H9 (cell line): ENCODE results near the gene PTCD1. TPM values are rescaled to one million over a fixed set of nuclear protein-coding genes. Genes with fewer than 3 reads are reported as not detected.
A peak's percentile ranks its signal among the peaks of the same experiment; 100 is the strongest.

Experiments used
- DNase-seq: peaks from one replicate; pipeline ENCODE4 v3.0.0-alpha.2; 2017
- H2AFZ ChIP-seq: one replicate; pipeline ENCODE4 v1.6.1; 2013; ENCODE audit warnings: mild to moderate bottlenecking, low read length, control low read depth, moderate library complexity
- H2AK5ac ChIP-seq: 2 replicates; pipeline ENCODE4 v1.6.1; 2013; ENCODE audit warnings: low read length, control low read depth, mixed read lengths; ENCODE audit not compliant: insufficient read length
- H2BK120ac ChIP-seq: one replicate; pipeline ENCODE4 v1.6.1; 2013; ENCODE audit warnings: low read depth, mild to moderate bottlenecking, low read length, control low read depth, inconsistent platforms; ENCODE audit not compliant: poor library complexity, severe bottlenecking
- H2BK12ac ChIP-seq: 2 replicates; pipeline ENCODE4 v1.6.1; 2013; ENCODE audit warnings: low read length, control low read depth, mixed read lengths, low read depth; ENCODE audit not compliant: insufficient read length
- H2BK15ac ChIP-seq: 2 replicates; pipeline ENCODE4 v1.6.1; 2013; ENCODE audit warnings: low read depth, low read length, control low read depth
- H2BK20ac ChIP-seq: one replicate; pipeline ENCODE4 v1.6.1; 2013; ENCODE audit warnings: low read depth, mild to moderate bottlenecking, low read length, control low read depth, inconsistent platforms; ENCODE audit not compliant: poor library complexity, severe bottlenecking
- H2BK5ac ChIP-seq: 2 replicates; pipeline ENCODE4 v1.6.1; 2013; ENCODE audit warnings: low read length, control low read depth, mixed read lengths; ENCODE audit not compliant: insufficient read length
- H3K14ac ChIP-seq: 2 replicates; pipeline ENCODE4 v1.6.1; 2013; ENCODE audit warnings: low read length, control low read depth; ENCODE audit not compliant: insufficient read depth
- H3K18ac ChIP-seq: 2 replicates; pipeline ENCODE4 v1.6.1; 2013; ENCODE audit warnings: low read depth, mild to moderate bottlenecking, mixed read lengths, low read length, control low read depth; ENCODE audit not compliant: insufficient read length
- H3K23ac ChIP-seq: 2 replicates; pipeline ENCODE4 v1.6.1; 2013; ENCODE audit warnings: low read length, control low read depth, mixed read lengths, low read depth; ENCODE audit not compliant: insufficient read length
- H3K23me2 ChIP-seq: 2 replicates; pipeline ENCODE4 v1.6.1; 2013; ENCODE audit warnings: low read depth, mild to moderate bottlenecking, mixed read lengths, low read length, control low read depth; ENCODE audit not compliant: insufficient read length, poor library complexity, severe bottlenecking
- H3K27ac ChIP-seq: 2 replicates; pipeline ENCODE4 v1.5.1; 2013; ENCODE audit warnings: low read length, control low read depth, mixed read lengths, low read depth; ENCODE audit not compliant: insufficient read length
- H3K27me3 ChIP-seq: 2 replicates; pipeline ENCODE4 v1.6.1; 2013; ENCODE audit warnings: low read length, control low read depth, inconsistent platforms; ENCODE audit not compliant: insufficient read depth
- H3K4ac ChIP-seq: 2 replicates; pipeline ENCODE4 v1.6.1; 2013; ENCODE audit warnings: low read depth, mild to moderate bottlenecking, control low read depth, inconsistent platforms, low read length, moderate library complexity
- H3K4me1 ChIP-seq: 2 replicates; pipeline ENCODE4 v1.6.1; 2013; ENCODE audit warnings: low read length, control low read depth, inconsistent platforms; ENCODE audit not compliant: insufficient read depth
- H3K4me2 ChIP-seq: 2 replicates; pipeline ENCODE4 v1.6.1; 2013; ENCODE audit warnings: low read length, control low read depth, mixed read lengths; ENCODE audit not compliant: insufficient read length, insufficient read depth
- H3K56ac ChIP-seq: 2 replicates; pipeline ENCODE4 v1.6.1; 2013; ENCODE audit warnings: low read depth, mild to moderate bottlenecking, mixed read lengths, low read length, control low read depth; ENCODE audit not compliant: insufficient read length
- H3K79me1 ChIP-seq: 2 replicates; pipeline ENCODE4 v1.6.1; 2013; ENCODE audit warnings: low read depth, mild to moderate bottlenecking, moderate library complexity, low read length, control low read depth, inconsistent platforms; ENCODE audit not compliant: insufficient read depth, poor library complexity, severe bottlenecking
- H3K79me2 ChIP-seq: 2 replicates; pipeline ENCODE4 v1.6.1; 2013; ENCODE audit warnings: low read length, control low read depth, inconsistent platforms; ENCODE audit not compliant: insufficient read depth
- H3K9ac ChIP-seq: 2 replicates; pipeline ENCODE4 v1.6.1; 2013; ENCODE audit warnings: low read length, control low read depth, mixed read lengths; ENCODE audit not compliant: insufficient read length; ENCODE audit errors: extremely low read depth
- H3K9me3 ChIP-seq: one replicate; pipeline ENCODE4 v1.6.1; 2013; ENCODE audit warnings: low read depth, low read length, inconsistent platforms; ENCODE audit not compliant: control insufficient read depth
- H3T11ph ChIP-seq: one replicate; pipeline ENCODE4 v1.6.1; 2013; ENCODE audit warnings: mild to moderate bottlenecking, low read length, control low read depth, inconsistent platforms
- H4K20me1 ChIP-seq: one replicate; pipeline ENCODE4 v1.6.1; 2013; ENCODE audit not compliant: control insufficient read depth, insufficient read length, insufficient read depth
- H4K5ac ChIP-seq: 2 replicates; pipeline ENCODE4 v1.6.1; 2013; ENCODE audit warnings: low read depth, mild to moderate bottlenecking, mixed read lengths, low read length, control low read depth; ENCODE audit not compliant: insufficient read length
- H4K8ac ChIP-seq: replicated peaks from 2 replicates; pipeline ENCODE4 v1.6.1; 2013; ENCODE audit warnings: low read length, control low read depth, mixed read lengths, low read depth; ENCODE audit not compliant: insufficient read length
- H4K91ac ChIP-seq: 2 replicates; pipeline ENCODE4 v1.6.1; 2013; ENCODE audit warnings: low read depth, mild to moderate bottlenecking, moderate library complexity, mixed read lengths, low read length, control low read depth; ENCODE audit not compliant: insufficient read length
- H3K27ac Mint-ChIP-seq, 3 experiments: 2 replicates in 2 of 3; 3 replicates in 1 of 3; pipeline ENCODE4 v1.8.0; 2020 to 2021; ENCODE audit warnings: mixed read lengths in 3 of 3, mild to moderate bottlenecking in 1 of 3, moderate library complexity in 1 of 3
- H3K27me3 Mint-ChIP-seq: 2 replicates; pipeline ENCODE4 v1.8.0; 2021; ENCODE audit warnings: low read depth, mild to moderate bottlenecking, moderate library complexity, mixed read lengths
- H3K36me3 Mint-ChIP-seq, 3 experiments: 2 replicates in 2 of 3; 3 replicates in 1 of 3; pipeline ENCODE4 v1.8.0; 2020 to 2021; ENCODE audit warnings: low read depth in 3 of 3, mixed read lengths in 3 of 3; ENCODE audit not compliant: insufficient read depth in 1 of 3
- H3K4me1 Mint-ChIP-seq, 2 experiments: 2 replicates each; pipeline ENCODE4 v1.8.0; 2020; ENCODE audit warnings: mixed read lengths in 2 of 2
- H3K4me3 Mint-ChIP-seq, 2 experiments: 2 replicates in 1 of 2; 3 replicates in 1 of 2; pipeline ENCODE4 v1.8.0; 2020 to 2021; ENCODE audit warnings: mild to moderate bottlenecking in 2 of 2, mixed read lengths in 2 of 2, moderate library complexity in 1 of 2
- H3K9me3 Mint-ChIP-seq, 2 experiments: 2 replicates in 1 of 2; 3 replicates in 1 of 2; pipeline ENCODE4 v1.8.0; 2020; ENCODE audit warnings: mild to moderate bottlenecking in 2 of 2, mixed read lengths in 2 of 2, moderate library complexity in 1 of 2
- WGBS: extraction: QIAGEN DNeasy Blood & Tissue Kit; methylation state at CpG from one replicate; pipeline ENCODE4 v1.1.7; 2013; ENCODE audit warnings: missing lambda C conversion rate, low lambda C conversion rate, mixed read lengths; ENCODE audit not compliant: insufficient read length; ENCODE audit errors: extremely low coverage; 5-methylcytosine and 5-hydroxymethylcytosine counted together
- total RNA-seq: library from RNA; stranded (reverse); gene quantifications from 2 replicates; pipeline ENCODE4 v1.2.1, GENCODE V29; 2021
- TF ChIP-seq, protein P1 (sequence below): fragments of 200-600 bp; sonication (generic); conservative IDR thresholded peaks from 3 replicates; pipeline ENCODE4 v1.8.0; 2021; ENCODE audit warnings: antibody characterized with exemption, mild to moderate bottlenecking

The PTCD1 gene
- total RNA-seq, 1 experiment from 2014 or later: 12.8 TPM

DNA sequence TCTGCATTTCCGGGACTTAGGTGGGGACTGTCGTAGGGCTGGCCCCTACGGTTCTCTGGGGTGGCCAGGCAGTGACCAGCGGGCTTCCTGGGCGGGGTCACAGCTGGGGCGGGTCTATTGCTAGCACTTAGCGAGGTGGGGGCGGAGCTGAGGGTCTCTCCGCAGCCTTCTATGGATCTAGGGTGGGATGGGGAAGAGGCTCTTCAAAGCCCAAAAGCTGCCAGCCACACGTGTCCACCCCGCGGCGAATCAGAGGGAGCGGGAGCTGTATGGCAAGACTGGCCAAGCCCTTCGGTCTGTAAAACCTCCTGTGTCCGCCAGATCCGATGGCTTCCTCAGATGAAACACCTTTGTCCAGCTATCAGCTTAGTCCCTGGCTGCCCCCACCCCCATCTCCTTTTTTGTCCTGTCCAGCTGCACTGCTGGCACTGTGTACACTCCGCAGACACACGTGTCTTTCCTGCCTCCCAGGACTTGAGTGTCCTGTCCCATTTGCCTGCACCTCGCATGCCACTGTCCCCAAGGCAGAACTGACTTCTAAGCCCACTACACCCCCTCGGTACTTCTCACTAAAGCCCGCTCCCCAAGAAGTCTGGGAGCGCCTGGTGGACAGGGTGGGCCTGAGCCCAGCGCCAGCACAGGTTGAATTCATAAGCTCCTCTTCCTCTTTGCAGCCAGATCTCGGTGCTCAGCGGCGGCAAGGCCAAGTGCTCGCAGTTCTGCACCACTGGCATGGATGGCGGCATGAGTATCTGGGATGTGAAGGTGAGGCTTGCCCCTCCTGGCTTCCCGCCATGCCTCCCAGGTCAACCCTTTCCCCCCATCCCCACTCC, 45.0 kb downstream of the PTCD1 start:
- no peaks in the 10 kb centered on the region for H3K79me2 ChIP-seq
- H2AK5ac ChIP-seq: no peak overlapping the region
- no peak overlapping the region for H3T11ph ChIP-seq
- peak overlapping the region; percentile 5 for H3K27ac ChIP-seq
- no peaks in the 10 kb centered on the region for H3K79me1 ChIP-seq
- H4K8ac ChIP-seq: no peak overlapping the region
- no peak overlapping the region for H3K4ac ChIP-seq
- H2BK120ac ChIP-seq: no peak overlapping the region
- H2BK20ac ChIP-seq: no peak overlapping the region
- no peak overlapping the region for H4K91ac ChIP-seq
- Mint-ChIP-seq H3K4me1 (peaks cover 13 to 14% of the 10 kb centered on the region in 2 experiments), H3K27ac (peak overlapping the region; percentile 98 to 99 (median 98); a peak in 6 of 7 replicates), H3K36me3 (peaks cover 14 to 73% (median 42%) of the 10 kb centered on the region in 3 experiments), H3K9me3 (no peaks in the 10 kb centered on the region), H3K27me3 (peaks cover 1% of the 10 kb centered on the region; the same call in 1 of the 2 replicates), H3K4me3 (peak overlapping the region; percentile 83 to 93)
- H3K9ac ChIP-seq: no peak overlapping the region
- TF ChIP-seq, protein P1, sequence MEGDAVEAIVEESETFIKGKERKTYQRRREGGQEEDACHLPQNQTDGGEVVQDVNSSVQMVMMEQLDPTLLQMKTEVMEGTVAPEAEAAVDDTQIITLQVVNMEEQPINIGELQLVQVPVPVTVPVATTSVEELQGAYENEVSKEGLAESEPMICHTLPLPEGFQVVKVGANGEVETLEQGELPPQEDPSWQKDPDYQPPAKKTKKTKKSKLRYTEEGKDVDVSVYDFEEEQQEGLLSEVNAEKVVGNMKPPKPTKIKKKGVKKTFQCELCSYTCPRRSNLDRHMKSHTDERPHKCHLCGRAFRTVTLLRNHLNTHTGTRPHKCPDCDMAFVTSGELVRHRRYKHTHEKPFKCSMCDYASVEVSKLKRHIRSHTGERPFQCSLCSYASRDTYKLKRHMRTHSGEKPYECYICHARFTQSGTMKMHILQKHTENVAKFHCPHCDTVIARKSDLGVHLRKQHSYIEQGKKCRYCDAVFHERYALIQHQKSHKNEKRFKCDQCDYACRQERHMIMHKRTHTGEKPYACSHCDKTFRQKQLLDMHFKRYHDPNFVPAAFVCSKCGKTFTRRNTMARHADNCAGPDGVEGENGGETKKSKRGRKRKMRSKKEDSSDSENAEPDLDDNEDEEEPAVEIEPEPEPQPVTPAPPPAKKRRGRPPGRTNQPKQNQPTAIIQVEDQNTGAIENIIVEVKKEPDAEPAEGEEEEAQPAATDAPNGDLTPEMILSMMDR: no peak
- no peak overlapping the region for H3K56ac ChIP-seq
- peaks cover 13% of the 10 kb centered on the region for H3K23me2 ChIP-seq
- peak; percentile 96 for DNase-seq
- H2AFZ ChIP-seq: no peak overlapping the region
- H2BK12ac ChIP-seq: no peak overlapping the region
- peak overlapping the region; percentile 64; the same call in 1 of the 2 replicates for H3K14ac ChIP-seq
- H4K20me1 ChIP-seq: no peaks in the 10 kb centered on the region
- H3K27me3 ChIP-seq: no peaks in the 10 kb centered on the region
- peaks cover 2% of the 10 kb centered on the region; the same call in 1 of the 2 replicates for H3K4me1 ChIP-seq
- H3K18ac ChIP-seq: peak overlapping the region; percentile 52
- no CpG with 5 or more reads among the region's 30 CpGs for whole genome bisulfite sequencing
- H3K23ac ChIP-seq: no peak overlapping the region
- H2BK5ac ChIP-seq: no peak overlapping the region
- no peaks in the 10 kb centered on the region for H3K9me3 ChIP-seq
- no peak overlapping the region for H4K5ac ChIP-seq
- no peak overlapping the region for H2BK15ac ChIP-seq
- peak overlapping the region; percentile 46 for H3K4me2 ChIP-seq
